NCI-H82 (cell line): ENCODE results near the gene CRYGB.
"Not testable (repeated sequence)": the region's sequence is repeated elsewhere in the genome, so short reads cannot be mapped to it uniquely, and the experiment has no call there.

Source experiments
- DNase-seq: peaks from one replicate; lab custom pipeline; 2025; lab: John Stamatoyannopoulos, UW

CRYGB gene

GRCh38 chr2:208112969-208113368 lies 33.0 kb downstream of the CRYGB start:
- peak; percentile 78 for DNase-seq

GRCh38 chr2:208112273-208112745 lies 33.6 kb downstream of the CRYGB start:
- not testable (repeated sequence) for DNase-seq

- peak; percentile 35 for DNase-seq
Measured at GRCh38 chr2:208103616-208104015, 42.3 kb downstream of the CRYGB start.

- peak; percentile 68 for DNase-seq
Measured at GRCh38 chr2:208101716-208102631, 44.0 kb downstream of the CRYGB start.

- DNase-seq: no peak
Measured at GRCh38 chr2:208099682-208100470, 46.1 kb downstream of the CRYGB start.

- DNase-seq: not testable (repeated sequence)
Measured at GRCh38 chr2:208098701-208099100, 47.3 kb downstream of the CRYGB start.

GRCh38 chr2:208098267-208098666 lies 47.7 kb downstream of the CRYGB start:
- no peak for DNase-seq

- DNase-seq: no peak
Measured at GRCh38 chr2:208097801-208098200, 48.2 kb downstream of the CRYGB start.

GRCh38 chr2:208097313-208097712 lies 48.6 kb downstream of the CRYGB start:
- DNase-seq: no peak

GRCh38 chr2:208096080-208096479 lies 49.9 kb downstream of the CRYGB start:
- no peak for DNase-seq

- peak; percentile 82 for DNase-seq
Measured at GRCh38 chr2:208093128-208093527, 52.8 kb downstream of the CRYGB start.
